Stimulated activated CD8-positive, alpha-beta memory T cell treated with anti-CD3 and anti-CD28 coated beads, Interleukin-7, amount 100 ng/mL, for 4 hours (primary cell): Measurements from ENCODE around the gene NTMT2.
"Not testable (repeated sequence)": the region's sequence is repeated elsewhere in the genome, so short reads cannot be mapped to it uniquely, and the experiment has no call there.

ENCODE experiments used
- DNase-seq, 2 donors: peaks; one replicate each; pipeline ENCODE4 v3.0.0-alpha.2; 2020; ENCODE audit warnings: low read depth in 2 of 2

The NTMT2 gene

GRCh38 chr1:170156594-170156993 is 10.8 kb downstream of the NTMT2 start:
- DNase-seq: no peak

- no peak for DNase-seq
Observed at GRCh38 chr1:170157820-170158219, 12.1 kb downstream of the NTMT2 start.

GRCh38 chr1:170162459-170163246 is 16.9 kb downstream of the NTMT2 start:
- DNase-seq: no peak

DNA sequence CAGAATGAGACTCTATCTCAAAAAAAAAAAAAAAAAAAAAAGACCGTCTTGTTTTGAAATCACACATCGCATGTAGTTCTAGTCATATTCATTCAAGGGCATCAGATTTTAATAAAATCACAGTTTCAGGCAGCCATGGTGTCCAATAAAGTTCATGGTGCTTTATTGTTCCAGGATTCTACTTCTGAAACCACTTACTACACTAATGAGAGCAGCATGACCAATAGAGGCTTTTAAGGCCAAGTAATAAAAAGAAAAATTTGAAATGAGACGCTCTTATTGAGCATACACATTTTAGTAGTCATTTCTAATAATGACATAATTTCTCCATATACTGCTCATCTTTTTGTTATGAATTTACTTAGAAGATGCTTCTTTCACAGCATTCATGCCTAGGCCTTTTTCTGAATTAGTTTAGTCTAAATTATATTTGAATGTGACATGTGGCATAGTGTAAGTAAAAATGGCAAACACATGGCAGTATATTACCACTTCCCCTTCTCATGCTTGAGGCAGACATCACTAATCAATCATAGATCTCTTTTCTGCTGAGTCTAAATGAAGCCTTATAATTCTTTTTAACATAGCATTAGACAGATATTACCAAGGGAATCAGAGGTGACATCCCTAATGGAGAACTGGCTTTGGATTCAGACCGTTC is 18.5 kb downstream of the NTMT2 start:
- no peak for DNase-seq

- DNase-seq: no peak
Observed at GRCh38 chr1:170166518-170167180, 20.9 kb downstream of the NTMT2 start.

GRCh38 chr1:170168265-170168664 is 22.5 kb downstream of the NTMT2 start:
- no peak for DNase-seq

DNA sequence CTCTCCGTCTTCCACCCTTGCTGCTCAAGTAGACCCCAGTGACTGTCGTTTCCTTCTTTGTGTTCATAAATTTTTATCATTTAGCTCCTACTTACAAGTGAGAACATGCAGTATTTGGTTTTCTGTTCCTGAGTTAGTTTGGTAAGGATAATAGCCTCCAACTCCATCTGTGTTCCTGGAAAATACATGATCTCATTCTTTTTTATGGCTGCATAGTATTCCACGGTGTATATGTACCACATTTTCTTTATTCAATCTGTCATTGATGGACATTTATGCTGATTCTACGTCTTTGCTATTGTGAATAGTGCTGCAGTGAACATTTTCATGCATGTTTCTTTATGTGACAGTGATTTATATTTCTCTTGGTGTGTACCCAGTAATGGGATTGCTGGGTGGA is 24.8 kb downstream of the NTMT2 start:
- DNase-seq: not testable (repeated sequence)

DNA sequence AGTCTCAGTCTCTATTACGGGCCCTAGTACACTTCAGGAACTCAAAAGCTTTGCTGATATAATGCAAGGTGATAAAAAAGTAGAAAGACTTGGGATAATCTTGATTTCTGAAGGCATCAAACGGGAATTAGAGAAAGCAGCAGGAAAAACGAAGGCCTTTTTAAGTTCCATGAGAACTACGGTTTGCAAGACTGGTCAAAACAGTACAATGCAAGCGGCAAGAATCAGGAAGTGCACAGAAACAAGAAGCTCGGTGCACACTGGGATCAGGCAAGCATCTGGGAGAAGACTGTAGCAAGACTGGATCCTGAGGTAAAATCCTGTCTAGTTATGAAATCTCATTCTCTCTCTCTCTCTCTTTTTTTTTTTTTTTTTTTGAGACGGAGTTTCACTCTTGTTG is 28.6 kb downstream of the NTMT2 start:
- no peak for DNase-seq

- DNase-seq: no peak
Observed at GRCh38 chr1:170175041-170175440, 29.3 kb downstream of the NTMT2 start.

DNA sequence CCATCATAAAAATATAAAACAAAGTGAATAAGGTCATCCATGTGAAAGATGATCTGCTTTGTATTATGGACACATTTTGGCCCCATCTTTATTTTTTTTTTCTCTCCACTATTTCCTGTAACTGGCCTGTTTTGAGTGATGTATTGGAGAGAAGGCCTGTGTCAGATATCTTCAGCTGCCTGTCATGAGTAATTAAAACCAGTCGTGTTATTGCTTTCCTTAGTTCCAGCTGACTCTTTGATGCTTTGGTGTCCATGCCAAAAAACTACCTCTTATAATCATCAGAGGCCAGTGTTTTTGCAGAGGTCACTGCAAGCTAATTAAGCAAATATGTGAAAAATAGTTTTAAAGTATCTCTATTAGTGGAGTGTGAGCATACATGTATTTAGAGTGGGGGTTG is 29.7 kb downstream of the NTMT2 start:
- DNase-seq: no peak

GRCh38 chr1:170176772-170177171 is 31.0 kb downstream of the NTMT2 start:
- DNase-seq: no peak

DNA sequence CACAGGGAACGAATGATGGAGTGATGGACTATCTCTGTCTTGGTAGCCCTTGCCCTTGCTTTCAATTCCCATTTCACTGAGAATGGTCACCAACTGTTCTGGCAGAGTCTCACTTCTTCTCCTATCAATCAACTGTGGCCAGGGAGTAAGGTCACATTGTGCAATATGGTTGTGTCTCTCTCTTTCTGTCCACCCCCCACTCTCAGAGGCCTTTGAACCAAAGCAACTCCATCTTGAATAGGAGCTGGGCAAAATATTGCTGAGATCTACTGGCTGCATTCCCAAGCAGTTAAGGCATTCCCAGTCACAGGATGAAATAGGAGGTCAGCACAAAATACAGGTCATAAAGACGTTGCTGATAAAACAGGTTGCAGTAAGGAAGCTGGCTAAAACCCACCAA is 36.7 kb downstream of the NTMT2 start:
- DNase-seq: no peak

- no peak for DNase-seq
Observed at GRCh38 chr1:170192546-170192945, 46.8 kb downstream of the NTMT2 start.

GRCh38 chr1:170194451-170194850 is 48.7 kb downstream of the NTMT2 start:
- no peak for DNase-seq

GRCh38 chr1:170196490-170197236 is 50.9 kb downstream of the NTMT2 start:
- DNase-seq: no peak

DNA sequence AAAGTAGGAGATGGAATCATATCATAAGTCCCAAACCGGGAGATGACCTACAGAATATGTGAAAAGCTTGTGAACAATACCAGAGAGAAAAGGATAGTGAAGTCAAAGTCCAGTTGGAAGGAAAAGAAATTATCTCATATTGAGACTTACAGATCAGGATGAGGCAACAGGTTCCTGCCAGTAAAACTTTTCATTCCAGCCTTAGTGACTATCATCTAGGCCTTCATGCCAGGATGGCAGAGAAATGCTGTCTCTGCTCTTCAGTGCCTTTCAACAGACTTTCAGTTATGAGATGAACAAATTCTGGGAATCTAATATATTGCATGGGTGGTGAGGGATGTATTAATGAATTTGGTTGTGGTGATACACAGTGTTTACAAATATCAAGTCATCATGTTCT is 52.3 kb downstream of the NTMT2 start:
- DNase-seq: no peak

- DNase-seq: no peak
Observed at GRCh38 chr1:170198584-170198983, 52.8 kb downstream of the NTMT2 start.

DNA sequence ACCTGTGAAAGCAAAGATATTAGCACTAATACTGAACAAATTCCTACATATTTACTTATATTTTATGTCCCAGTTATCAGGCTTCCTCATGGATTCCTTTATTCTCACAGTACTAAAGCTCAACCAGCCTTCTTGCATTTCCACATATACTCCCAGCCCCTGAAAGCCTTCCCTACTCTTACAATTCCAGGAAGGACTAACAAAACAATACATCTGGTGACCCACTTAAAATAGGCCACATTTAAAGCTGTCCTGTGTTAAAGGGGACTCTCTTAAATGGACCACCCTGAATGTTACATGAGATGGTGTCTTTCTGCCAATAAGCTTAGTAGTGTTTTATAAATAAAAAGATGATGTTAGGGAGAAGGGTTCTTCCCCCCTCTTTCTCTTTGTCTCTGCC is 54.4 kb downstream of the NTMT2 start:
- DNase-seq: no peak

- no peak for DNase-seq
Observed at GRCh38 chr1:170200621-170201397, 55.0 kb downstream of the NTMT2 start.

GRCh38 chr1:170203693-170204092 is 57.9 kb downstream of the NTMT2 start:
- DNase-seq: no peak

GRCh38 chr1:170204121-170204520 is 58.4 kb downstream of the NTMT2 start:
- DNase-seq: no peak
